ENCODE measurements around the gene NTRK1.

The NTRK1 gene

DNA sequence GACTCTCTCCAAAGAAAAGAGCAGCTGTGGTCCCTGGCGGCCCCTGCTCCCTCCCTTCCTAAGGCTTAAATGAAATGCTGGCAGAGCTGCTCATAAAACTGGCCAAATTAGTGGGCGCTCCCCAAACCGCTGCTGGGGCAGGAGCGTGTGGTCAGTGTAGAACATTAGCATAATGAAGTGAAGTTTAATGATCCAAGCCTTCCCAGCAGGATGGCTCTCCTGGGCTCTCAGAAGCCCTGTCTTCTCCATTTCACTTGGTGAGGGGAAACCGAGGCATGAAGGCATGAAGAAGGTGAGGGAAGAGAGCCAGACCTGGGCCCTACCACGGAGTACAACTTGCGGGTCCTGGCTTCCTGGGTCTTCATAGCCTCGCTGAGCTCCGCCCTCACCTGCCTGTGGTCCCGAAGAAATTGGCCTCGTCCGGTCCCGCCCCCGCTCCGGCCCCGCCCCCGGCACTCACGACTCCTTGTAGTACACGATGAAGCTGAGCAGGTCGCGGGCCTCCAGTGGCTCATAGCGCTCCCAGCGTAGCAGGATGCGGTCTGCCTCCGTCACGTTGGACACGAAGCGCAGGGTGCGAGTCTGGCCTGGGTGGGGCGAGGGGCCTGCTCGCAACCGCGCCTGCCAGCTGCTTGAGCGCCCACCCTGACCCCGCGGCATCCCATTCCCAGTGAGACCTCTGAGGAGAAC, 12.1 kb upstream of the NTRK1 start:
- Mint-ChIP-seq H3K27me3 (ENCODE audit: low read depth, poor library complexity) (peaks cover 91% of the 10 kb centered on the region), H3K4me3 (peak overlapping the region; percentile 52), H3K9me3 (no peaks in the 10 kb centered on the region), H3K36me3 (ENCODE audit: low read depth) (no peaks in the 10 kb centered on the region), H3K27ac (no peak overlapping the region), H3K4me1 (peaks cover 47% of the 10 kb centered on the region)
- TF ChIP-seq CTCF (IDR thresholded peaks at IDR 0.05): no peak
- DNase-seq: peak; percentile 59

GRCh38 chr1:156849151-156849496, 11.5 kb upstream of the NTRK1 start:
- no peaks in the 10 kb centered on the region for H3K9me3 Mint-ChIP-seq
- H3K27ac Mint-ChIP-seq: no peak overlapping the region
- no peaks in the 10 kb centered on the region for H3K36me3 Mint-ChIP-seq (ENCODE audit: low read depth)
- peak overlapping the region; percentile 45 for H3K4me3 Mint-ChIP-seq
- H3K4me1 Mint-ChIP-seq: peaks cover 48% of the 10 kb centered on the region
- peaks cover 91% of the 10 kb centered on the region for H3K27me3 Mint-ChIP-seq (ENCODE audit: low read depth, poor library complexity)
- no peak for DNase-seq
- no peak for TF ChIP-seq CTCF (IDR thresholded peaks at IDR 0.05)

GRCh38 chr1:156851779-156852417, 8.8 kb upstream of the NTRK1 start:
- H3K27ac Mint-ChIP-seq: no peak overlapping the region
- no peaks in the 10 kb centered on the region for H3K9me3 Mint-ChIP-seq
- no peaks in the 10 kb centered on the region for H3K36me3 Mint-ChIP-seq (ENCODE audit: low read depth)
- no peak for TF ChIP-seq CTCF (IDR thresholded peaks at IDR 0.05)
- peaks cover 58% of the 10 kb centered on the region for H3K4me1 Mint-ChIP-seq
- H3K27me3 Mint-ChIP-seq (ENCODE audit: low read depth, poor library complexity): peaks cover 73% of the 10 kb centered on the region
- no peak overlapping the region for H3K4me3 Mint-ChIP-seq
- no peak for DNase-seq

DNA sequence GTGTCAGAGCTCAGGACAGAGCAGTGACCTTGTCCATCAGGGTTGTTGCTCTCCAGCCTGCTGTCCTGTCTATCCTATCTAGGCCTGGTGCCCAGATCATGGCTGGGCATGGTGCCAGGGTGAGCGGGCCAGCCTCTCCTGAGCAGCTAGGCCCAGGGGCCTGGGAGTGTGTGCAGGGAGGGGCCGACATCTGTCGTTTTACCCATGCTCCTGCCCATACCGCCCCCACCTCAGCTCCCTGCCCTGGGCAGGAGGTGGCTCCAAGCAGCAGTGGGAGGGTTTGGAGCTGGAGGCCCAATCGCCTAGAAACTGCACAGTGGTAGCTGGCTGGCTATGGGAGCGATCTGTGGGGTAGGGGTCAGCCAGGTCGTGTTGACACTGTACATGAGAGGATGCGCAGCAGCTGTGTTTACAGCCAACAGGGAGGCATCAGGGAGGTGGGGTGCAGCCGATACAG, 8.2 kb upstream of the NTRK1 start:
- H3K4me1 Mint-ChIP-seq: peaks cover 61% of the 10 kb centered on the region
- peak; percentile 63 for DNase-seq
- H3K27ac Mint-ChIP-seq: no peak overlapping the region
- no peak for TF ChIP-seq CTCF (IDR thresholded peaks at IDR 0.05)
- peaks cover 71% of the 10 kb centered on the region for H3K27me3 Mint-ChIP-seq (ENCODE audit: low read depth, poor library complexity)
- H3K36me3 Mint-ChIP-seq (ENCODE audit: low read depth): no peaks in the 10 kb centered on the region
- peak overlapping the region; percentile 11 for H3K4me3 Mint-ChIP-seq
- H3K9me3 Mint-ChIP-seq: no peaks in the 10 kb centered on the region

DNA sequence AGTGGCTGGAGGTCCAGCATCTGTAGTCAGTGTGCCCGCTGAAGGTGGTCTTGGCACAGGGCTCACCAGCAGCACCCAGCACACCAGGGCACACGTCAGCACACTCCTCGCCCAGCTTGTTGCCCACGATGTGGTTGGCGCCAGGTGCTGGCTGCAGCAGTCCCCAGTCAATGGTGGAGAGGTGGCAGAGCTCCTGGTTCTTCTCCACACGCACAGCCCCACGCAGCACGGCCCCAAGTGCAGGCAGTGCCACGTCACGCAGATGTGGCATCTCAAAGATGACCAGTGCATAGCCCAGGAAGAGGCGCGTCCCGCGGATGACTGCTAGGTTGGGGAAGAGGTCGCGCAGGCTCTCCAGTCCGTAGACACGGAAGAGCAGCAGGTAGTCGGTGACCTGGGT, 6.9 kb upstream of the NTRK1 start:
- no peak for DNase-seq
- no peak overlapping the region for H3K27ac Mint-ChIP-seq
- no peak for TF ChIP-seq CTCF (IDR thresholded peaks at IDR 0.05)
- no peaks in the 10 kb centered on the region for H3K36me3 Mint-ChIP-seq (ENCODE audit: low read depth)
- H3K4me1 Mint-ChIP-seq: peaks cover 67% of the 10 kb centered on the region
- no peaks in the 10 kb centered on the region for H3K9me3 Mint-ChIP-seq
- peaks cover 71% of the 10 kb centered on the region for H3K27me3 Mint-ChIP-seq (ENCODE audit: low read depth, poor library complexity)
- H3K4me3 Mint-ChIP-seq: no peak overlapping the region

GRCh38 chr1:156854634-156855033, 6.0 kb upstream of the NTRK1 start:
- DNase-seq: no peak
- Mint-ChIP-seq H3K27ac (no peak overlapping the region), H3K36me3 (ENCODE audit: low read depth) (no peaks in the 10 kb centered on the region), H3K27me3 (ENCODE audit: low read depth, poor library complexity) (peaks cover 70% of the 10 kb centered on the region), H3K9me3 (no peaks in the 10 kb centered on the region), H3K4me3 (peak overlapping the region; percentile 3), H3K4me1 (peaks cover 62% of the 10 kb centered on the region)
- TF ChIP-seq CTCF (IDR thresholded peaks at IDR 0.05): no peak
